CD4-positive, alpha-beta memory T cell (primary cell): ENCODE data around the gene NOP16. TPM values are rescaled to one million over a fixed set of nuclear protein-coding genes. Genes with fewer than 3 reads are reported as not detected.
A peak's percentile ranks its signal among the peaks of the same experiment; 100 is the strongest.

Experiments
- CTCF ChIA-PET: fragments of 350-600 bp; sonication (Branson Sonifier 250); formaldehyde crosslinking; loops from one replicate; lab custom pipeline; 2021; ENCODE audit warnings: inconsistent platforms; ENCODE audit not compliant: partially characterized antibody; lab: Charles Lee
- POLR2A ChIA-PET: fragments of 350-600 bp; sonication (Branson Sonifier 250); formaldehyde crosslinking; loops from one replicate; lab custom pipeline; 2021; ENCODE audit not compliant: partially characterized antibody; lab: Charles Lee
- DNase-seq, 5 donors: peaks; one replicate each; pipeline versions ENCODE4 v3.0.0 to v3.0.0-alpha.2; 2020 to 2022; ENCODE audit warnings: mixed read lengths in 1 of 5
- H3K27ac ChIP-seq: one replicate; pipeline ENCODE4 v1.7.0; 2013; ENCODE audit warnings: low read depth, low read length
- H3K27me3 ChIP-seq: 2 replicates; pipeline ENCODE4 v1.7.0; 2013; ENCODE audit warnings: mild to moderate bottlenecking, low read length, moderate library complexity; ENCODE audit not compliant: insufficient read depth
- H3K36me3 ChIP-seq: 2 replicates; pipeline ENCODE4 v1.7.0; 2013; ENCODE audit warnings: mild to moderate bottlenecking, low read length, moderate library complexity; ENCODE audit not compliant: insufficient read depth
- H3K4me1 ChIP-seq: 2 replicates; pipeline ENCODE4 v1.7.0; 2013; ENCODE audit warnings: mild to moderate bottlenecking, low read length, moderate library complexity; ENCODE audit not compliant: insufficient read depth
- H3K4me3 ChIP-seq, 2 donors: one replicate each; pipeline ENCODE4 v1.7.0; 2013; ENCODE audit warnings: low read length in 2 of 2, mild to moderate bottlenecking in 1 of 2
- H3K9me3 ChIP-seq, 2 donors: one replicate each; pipeline ENCODE4 v1.7.0; 2013; ENCODE audit warnings: low read length in 2 of 2, control low read depth in 1 of 2; ENCODE audit not compliant: control insufficient read depth in 1 of 2
- H3K27ac Mint-ChIP-seq, 7 donors: one replicate each; pipeline ENCODE4 v1.8.0; 2020 to 2021; ENCODE audit warnings: mixed read lengths in 7 of 7, mild to moderate bottlenecking in 6 of 7, inconsistent platforms in 3 of 7, moderate library complexity in 3 of 7
- H3K27me3 Mint-ChIP-seq, 2 donors: one replicate each; pipeline ENCODE4 v1.8.0; 2020 to 2021; ENCODE audit warnings: mixed read lengths in 2 of 2
- H3K36me3 Mint-ChIP-seq, 2 donors: one replicate each; pipeline ENCODE4 v1.8.0; 2020 to 2021; ENCODE audit warnings: mixed read lengths in 2 of 2, inconsistent platforms in 1 of 2, mild to moderate bottlenecking in 1 of 2
- H3K4me1 Mint-ChIP-seq, 4 donors: one replicate each; pipeline ENCODE4 v1.8.0; 2020 to 2021; ENCODE audit warnings: mixed read lengths in 4 of 4, mild to moderate bottlenecking in 1 of 4
- H3K4me3 Mint-ChIP-seq, 8 donors: one replicate each; pipeline ENCODE4 v1.8.0; 2020 to 2021; ENCODE audit warnings: mixed read lengths in 8 of 8, mild to moderate bottlenecking in 7 of 8, moderate library complexity in 6 of 8, inconsistent platforms in 3 of 8
- H3K9me3 Mint-ChIP-seq, 8 donors: one replicate each; pipeline ENCODE4 v1.8.0; 2020 to 2021; ENCODE audit warnings: mixed read lengths in 8 of 8, mild to moderate bottlenecking in 5 of 8, inconsistent platforms in 3 of 8, moderate library complexity in 1 of 8
- intact Hi-C: fragments of 100-400 bp; cut with micrococcal nuclease; formaldehyde crosslinking; loops from one replicate; pipeline ENCODE4 v1.15.1; 2023
- polyA plus RNA-seq, 2 donors: library from polyadenylated mRNA; unstranded; fragments of 300-500 nt; fragmentation: Illumina TruSeq; gene quantifications; one replicate each; pipeline ENCODE4 v1.2.3, GENCODE V29; 2021
- total RNA-seq, 2 experiments: library from RNA; stranded (reverse); gene quantifications; one replicate each; pipeline ENCODE4 v1.2.3, GENCODE V29; 2021

Gene NOP16
- total and polyA plus RNA-seq, 4 experiments from 2014 or later: 16.9 to 46.3 (median 19.3) TPM

DNA sequence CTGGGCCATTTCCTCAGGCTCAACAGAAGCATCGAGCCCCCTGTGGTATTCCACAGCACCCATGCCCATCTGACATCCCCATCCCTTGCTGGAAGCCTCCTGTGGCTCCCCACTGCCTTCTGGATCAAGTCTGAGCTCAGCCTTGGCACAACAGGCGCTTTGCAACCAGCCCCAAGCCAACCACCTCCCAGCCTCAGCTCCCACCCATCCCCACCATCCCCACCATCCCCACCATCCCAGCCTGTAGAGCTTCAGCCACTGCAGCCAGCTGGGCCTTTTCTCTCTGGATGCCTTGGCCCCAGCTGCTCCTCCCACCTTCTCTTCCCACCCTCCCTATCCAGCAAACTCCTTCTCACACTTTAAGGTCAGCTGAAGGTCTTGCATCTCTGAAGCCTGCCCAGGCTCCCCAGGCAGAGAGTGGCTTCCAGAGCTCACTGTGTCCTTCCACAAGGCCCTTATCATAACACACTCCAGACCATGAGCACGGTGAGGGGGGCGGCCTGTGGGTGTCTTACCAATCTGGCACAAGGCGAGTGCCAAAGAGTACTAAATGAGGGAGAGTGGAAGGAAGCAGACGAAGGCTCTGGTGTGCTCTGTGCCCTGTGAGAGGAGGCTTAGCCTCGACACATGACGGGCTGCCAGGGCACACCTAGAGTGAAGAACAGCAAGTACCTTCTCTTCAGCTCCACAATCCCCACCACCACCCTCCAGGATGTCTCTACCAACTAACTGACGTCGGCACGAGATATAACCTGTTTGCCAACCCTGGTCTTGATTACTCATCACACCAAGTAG is 6.7 kb upstream of the NOP16 start:
- no peak overlapping the region for H3K27ac ChIP-seq
- ChIA-PET CTCF (interaction anchor here (1.6 kb wide), 1 partner anchor 265 kb away, joined by 3 read pairs; no protein-coding TSS in a partner anchor), POLR2A (no interaction called here)
- Mint-ChIP-seq H3K27ac (no peak overlapping the region), H3K36me3 (peaks cover 10 to 46% of the 10 kb centered on the region in 2 donors), H3K9me3 (no peaks in the 10 kb centered on the region), H3K27me3 (no peaks in the 10 kb centered on the region), H3K4me3 (no peak overlapping the region), H3K4me1 (no peaks in the 10 kb centered on the region)
- intact Hi-C loops: no loop called here
- DNase-seq: no peak
- H3K27me3 ChIP-seq: no peaks in the 10 kb centered on the region
- peaks cover 9% of the 10 kb centered on the region for H3K36me3 ChIP-seq
- peaks cover 2% of the 10 kb centered on the region for H3K4me1 ChIP-seq
- H3K9me3 ChIP-seq: no peaks in the 10 kb centered on the region
- no peak overlapping the region for H3K4me3 ChIP-seq

DNA sequence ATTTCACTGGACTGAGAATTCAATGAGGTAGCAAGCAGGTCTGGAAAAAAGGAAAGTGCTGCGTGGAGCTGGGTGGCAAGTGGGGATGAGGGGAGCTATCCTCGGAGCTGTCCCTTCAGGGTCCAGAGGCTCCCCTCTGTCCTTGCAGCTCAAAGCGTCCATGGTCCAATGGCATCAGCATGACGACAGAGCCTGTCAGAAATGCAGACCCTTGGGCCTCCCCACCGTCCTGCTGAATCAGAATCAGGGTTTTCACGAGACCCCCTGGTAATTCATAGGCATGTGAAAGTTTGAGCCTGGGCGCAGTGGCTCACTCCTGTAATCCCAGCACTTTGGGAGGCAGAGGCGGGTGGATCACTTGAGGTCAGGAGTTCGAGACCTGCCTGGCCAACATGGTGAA is 5.7 kb upstream of the NOP16 start:
- Histone ChIP-seq H3K4me1 (peaks cover 11% of the 10 kb centered on the region), H3K36me3 (peaks cover 9% of the 10 kb centered on the region), H3K27ac (no peak overlapping the region), H3K4me3 (no peak overlapping the region), H3K27me3 (no peaks in the 10 kb centered on the region), H3K9me3 (no peaks in the 10 kb centered on the region)
- Mint-ChIP-seq H3K4me1 (peaks cover 3 to 8% (median 5%) of the 10 kb centered on the region in 4 donors), H3K36me3 (peaks cover 10 to 50% of the 10 kb centered on the region in 2 donors), H3K9me3 (no peaks in the 10 kb centered on the region), H3K27ac (no peak overlapping the region), H3K27me3 (no peaks in the 10 kb centered on the region), H3K4me3 (no peak overlapping the region)
- intact Hi-C loops: no loop called here
- POLR2A ChIA-PET: interaction anchor here (0.9 kb wide), 1 partner anchor 32 kb away, joined by 3 read pairs; the partner anchor contains the start of gene KIAA1191
- CTCF ChIA-PET: interaction anchor here (0.5 to 1.6 kb wide), 2 partner anchors 14 to 266 kb away, joined by 3 to 4 read pairs; no protein-coding TSS in a partner anchor
- DNase-seq: no peak

DNA sequence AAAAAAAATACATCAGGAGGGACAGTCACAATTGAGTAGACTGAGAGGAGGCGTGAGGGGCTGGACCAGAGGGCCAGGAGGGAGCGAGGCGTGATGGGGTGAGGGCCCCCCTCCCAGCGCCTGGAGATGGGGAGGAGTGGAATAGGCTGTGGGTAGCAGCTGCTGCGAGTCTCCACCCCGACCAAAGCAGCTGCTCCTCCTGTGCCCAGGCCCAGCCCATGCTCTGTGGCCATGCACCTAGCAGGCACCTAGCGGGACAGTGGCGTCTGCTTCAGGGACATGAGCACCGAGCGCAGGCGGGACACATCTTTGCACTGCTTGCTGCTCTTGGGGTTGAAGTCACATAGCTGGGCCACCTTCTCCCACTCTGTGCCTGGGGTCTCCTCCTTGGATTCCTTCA is 4.1 kb upstream of the NOP16 start:
- ChIA-PET CTCF (interaction anchor here (1.1 kb wide), 1 partner anchor 100 kb away, joined by 3 read pairs; no protein-coding TSS in a partner anchor), POLR2A (no interaction called here)
- Mint-ChIP-seq H3K4me3 (no peak overlapping the region), H3K36me3 (peaks cover 10 to 53% of the 10 kb centered on the region in 2 donors), H3K4me1 (peaks cover 9 to 23% (median 15%) of the 10 kb centered on the region in 4 donors), H3K9me3 (peaks cover 0 to 1% (median 0%) of the 10 kb centered on the region in 8 donors), H3K27me3 (no peaks in the 10 kb centered on the region), H3K27ac (peak overlapping the region in 2 of 7 donors; percentile 55 to 96)
- Histone ChIP-seq H3K4me1 (peaks cover 19% of the 10 kb centered on the region), H3K9me3 (no peaks in the 10 kb centered on the region), H3K36me3 (peaks cover 9% of the 10 kb centered on the region), H3K4me3 (no peak overlapping the region), H3K27ac (no peak overlapping the region), H3K27me3 (no peaks in the 10 kb centered on the region)
- no peak for DNase-seq
- intact Hi-C loops: no loop called here

DNA sequence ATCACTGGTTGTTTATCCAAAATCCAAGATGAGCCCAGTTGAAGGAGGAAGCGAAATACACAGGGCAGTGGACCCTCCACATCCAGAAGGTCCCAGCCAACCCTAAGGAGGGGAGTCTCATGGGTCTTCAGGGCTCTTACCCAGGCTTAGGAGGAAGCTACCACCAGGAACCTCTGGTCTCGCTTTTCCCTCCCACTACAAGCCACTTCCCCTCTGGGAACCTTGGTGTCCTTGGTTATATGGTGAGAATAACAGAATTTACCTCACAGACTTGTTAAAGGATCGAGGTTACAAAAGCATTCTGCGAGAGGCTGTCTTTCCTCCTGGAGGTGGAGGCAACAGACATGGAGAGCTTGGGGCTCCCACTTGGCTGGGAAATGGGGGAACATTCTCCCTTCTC is 3.6 kb upstream of the NOP16 start:
- Histone ChIP-seq H3K4me1 (peaks cover 24% of the 10 kb centered on the region), H3K27me3 (no peaks in the 10 kb centered on the region), H3K36me3 (peaks cover 9% of the 10 kb centered on the region), H3K4me3 (no peak overlapping the region), H3K9me3 (no peaks in the 10 kb centered on the region), H3K27ac (no peak overlapping the region)
- peaks cover 0 to 1% (median 0%) of the 10 kb centered on the region in 8 donors for H3K9me3 Mint-ChIP-seq
- intact Hi-C loops: no loop called here
- H3K36me3 Mint-ChIP-seq: peaks cover 8 to 54% of the 10 kb centered on the region in 2 donors
- H3K4me3 Mint-ChIP-seq: no peak overlapping the region
- no peak for DNase-seq
- CTCF ChIA-PET: interaction anchor here (0.6 to 1.4 kb wide), 2 partner anchors 268 to 540 kb away, joined by 3 read pairs; no protein-coding TSS in a partner anchor
- H3K4me1 Mint-ChIP-seq: peaks cover 12 to 28% (median 20%) of the 10 kb centered on the region in 4 donors
- H3K27ac Mint-ChIP-seq: peak overlapping the region in 4 of 7 donors; percentile 48 to 96 (median 70)
- H3K27me3 Mint-ChIP-seq: no peaks in the 10 kb centered on the region
- POLR2A ChIA-PET: interaction anchor here (1.0 to 1.9 kb wide), 2 partner anchors 30 to 146 kb away, joined by 3 to 5 read pairs; partner anchors contain the start of gene RNF44

DNA sequence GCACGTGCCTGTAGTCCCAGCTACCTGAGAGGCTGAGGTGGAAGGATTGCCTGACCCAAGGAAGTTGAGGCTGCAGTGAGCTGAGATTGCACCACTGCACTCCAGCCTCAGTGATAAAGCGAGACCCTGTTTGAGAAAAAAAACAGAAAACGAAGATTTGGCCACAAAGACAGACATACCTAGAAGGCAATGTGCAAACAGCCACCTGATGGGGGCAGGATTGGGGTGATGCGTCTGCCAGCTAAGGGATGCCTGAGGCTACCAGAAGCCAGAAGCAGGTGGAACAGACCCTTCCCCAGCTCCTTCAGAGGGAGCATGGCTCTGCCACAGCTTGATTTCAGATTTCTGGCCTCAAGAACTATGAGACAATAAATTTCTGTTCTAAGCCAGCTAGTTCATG is 3.1 kb upstream of the NOP16 start:
- POLR2A ChIA-PET: interaction anchor here (1.0 to 1.9 kb wide), 3 partner anchors 29 to 146 kb away, joined by 3 to 5 read pairs (median 3); partner anchors contain the start of gene RNF44

DNA sequence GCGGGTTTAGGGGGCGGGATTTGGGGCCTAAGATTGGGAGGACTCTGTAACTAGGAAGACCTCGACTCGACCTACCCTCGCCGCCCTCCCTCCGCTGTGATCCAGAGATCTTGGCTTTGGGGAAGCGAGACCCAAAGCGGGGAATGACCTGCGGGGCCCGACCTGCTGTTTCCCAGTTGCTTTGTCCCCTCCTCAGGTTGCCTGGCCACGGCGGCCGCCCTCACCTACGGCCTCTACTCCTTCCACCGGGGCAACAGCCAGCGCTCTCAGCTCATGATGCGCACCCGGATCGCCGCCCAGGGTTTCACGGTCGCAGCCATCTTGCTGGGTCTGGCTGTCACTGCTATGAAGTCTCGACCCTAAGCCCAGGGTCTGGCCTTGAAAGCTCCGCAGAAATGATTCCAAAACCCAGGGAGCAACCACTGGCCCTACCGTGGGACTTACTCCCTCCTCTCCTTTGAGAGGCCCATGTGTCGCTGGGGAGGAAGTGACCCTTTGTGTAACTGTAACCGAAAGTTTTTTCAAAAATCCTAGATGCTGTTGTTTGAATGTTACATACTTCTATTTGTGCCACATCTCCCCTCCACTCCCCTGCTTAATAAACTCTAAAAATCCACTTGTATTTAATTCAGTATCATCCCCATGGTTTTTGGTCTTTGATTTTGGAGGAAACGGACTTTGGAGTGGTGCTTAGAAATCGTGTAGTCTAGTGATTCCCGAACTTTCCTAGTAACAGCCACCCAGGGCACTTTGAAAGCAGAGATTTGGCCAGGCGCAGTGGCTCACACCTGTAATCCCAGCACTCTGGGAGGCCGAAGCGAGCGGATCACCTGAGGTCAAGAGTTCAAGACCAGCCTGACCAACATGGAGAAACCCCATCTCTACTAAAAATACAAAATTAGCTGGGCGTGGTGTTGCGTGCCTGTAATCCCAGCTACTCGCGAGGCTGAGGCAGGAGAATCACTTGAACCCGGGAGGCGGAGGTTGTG is 1.0 kb upstream of the NOP16 start:
- Mint-ChIP-seq H3K9me3 (peaks cover 0 to 1% (median 0%) of the 10 kb centered on the region in 8 donors), H3K4me1 (peaks cover 17 to 45% (median 30%) of the 10 kb centered on the region in 4 donors), H3K27ac (peak overlapping the region; percentile 96 to 100 (median 100)), H3K27me3 (no peaks in the 10 kb centered on the region), H3K4me3 (peak overlapping the region; percentile 95 to 100 (median 97)), H3K36me3 (peaks cover 12 to 63% of the 10 kb centered on the region in 2 donors)
- Histone ChIP-seq H3K4me3 (peak overlapping the region; percentile 73 to 99), H3K9me3 (no peaks in the 10 kb centered on the region), H3K36me3 (peaks cover 27% of the 10 kb centered on the region), H3K27me3 (no peaks in the 10 kb centered on the region), H3K27ac (peak overlapping the region; percentile 91), H3K4me1 (peaks cover 33% of the 10 kb centered on the region)
- intact Hi-C loops: loop anchor here (1.0 kb wide), 4 partner anchors 27 to 258 kb away; partner anchors contain the start of genes CLTB, FAF2, RNF44 and TSPAN17
- DNase-seq: no peak
- ChIA-PET CTCF (interaction anchor here (0.7 to 1.3 kb wide), 2 partner anchors 26 to 101 kb away, joined by 3 to 4 read pairs; no protein-coding TSS in a partner anchor), POLR2A (interaction anchor here (0.8 to 2.5 kb wide), 17 partner anchors 8 to 271 kb away, joined by 3 to 40 read pairs (median 5); partner anchors contain the start of genes CLTB, FAF2, KIAA1191 and RNF44)

More for the DNA sequence above, 3.1 kb upstream of the NOP16 start:
- CTCF ChIA-PET: interaction anchor here (0.6 to 1.4 kb wide), 4 partner anchors 39 to 541 kb away, joined by 3 read pairs; no protein-coding TSS in a partner anchor
- H3K4me1 Mint-ChIP-seq: peaks cover 15 to 33% (median 24%) of the 10 kb centered on the region in 4 donors
- H3K27me3 Mint-ChIP-seq: no peaks in the 10 kb centered on the region
- no peak for DNase-seq
- intact Hi-C loops: no loop called here
- peaks cover 8 to 53% of the 10 kb centered on the region in 2 donors for H3K36me3 Mint-ChIP-seq
- H3K4me3 Mint-ChIP-seq: no peak overlapping the region
- peaks cover 0 to 1% (median 0%) of the 10 kb centered on the region in 8 donors for H3K9me3 Mint-ChIP-seq
- Histone ChIP-seq H3K27me3 (no peaks in the 10 kb centered on the region), H3K36me3 (peaks cover 11% of the 10 kb centered on the region), H3K4me1 (peaks cover 30% of the 10 kb centered on the region), H3K27ac (no peak overlapping the region), H3K4me3 (no peak overlapping the region), H3K9me3 (no peaks in the 10 kb centered on the region)
- H3K27ac Mint-ChIP-seq: peak overlapping the region in 4 of 7 donors; percentile 25 to 96 (median 58)
